Colonic mucosa (tissue), 4 donors: ENCODE data around the gene TMEM200B. TPM values are rescaled to one million over a fixed set of nuclear protein-coding genes. Genes with fewer than 3 reads are reported as not detected.
"Not testable (repeated sequence)": the region's sequence is repeated elsewhere in the genome, so short reads cannot be mapped to it uniquely, and the experiment has no call there.

Source experiments
- DNase-seq: peaks from one replicate; pipeline ENCODE4 v3.0.0-alpha.2; 2020
- H3K27ac ChIP-seq: fragments of 200-600 bp; one replicate; pipeline ENCODE4 v1.8.0; 2021
- H3K27me3 ChIP-seq: fragments of 200-600 bp; one replicate; pipeline ENCODE4 v1.8.0; 2021
- H3K36me3 ChIP-seq: fragments of 200-600 bp; one replicate; pipeline ENCODE4 v1.8.0; 2021
- H3K4me1 ChIP-seq: fragments of 200-600 bp; one replicate; pipeline ENCODE4 v1.8.0; 2021; ENCODE audit warnings: mild to moderate bottlenecking
- H3K4me3 ChIP-seq: fragments of 200-600 bp; one replicate; pipeline ENCODE4 v1.8.0; 2021
- H3K9ac ChIP-seq, 2 donors: one replicate each; pipeline ENCODE4 v1.7.0; 2013; ENCODE audit warnings: control low read depth in 2 of 2, low read depth in 2 of 2, low read length in 2 of 2
- H3K9me3 ChIP-seq: fragments of 200-600 bp; one replicate; pipeline ENCODE4 v1.8.0; 2021
- CTCF ChIP-seq: fragments of 200-600 bp; IDR thresholded peaks from one replicate; pipeline ENCODE4 v1.8.0; 2022; ENCODE audit warnings: antibody characterized with exemption, mild to moderate bottlenecking
- intact Hi-C: fragments of 100-400 bp; cut with DNase I; formaldehyde crosslinking; loops from one replicate; pipeline ENCODE4 v1.14.1; 2022
- total RNA-seq, 2 donors: library from RNA; stranded (reverse); fragmentation: NEBNext Ultra II Directional in 1 of 2; extraction: Animal tissue kit (Norgen Biotek cat#: 25700) in 1 of 2; gene quantifications; one replicate each; pipeline ENCODE4 v1.2.1, GENCODE V29; 2021
- donor health status: healthy.
- donor health status: DM: no; HTN: no; CAD: no.
- donor health status: DM: no; HTN: no; CAD: no.

Gene TMEM200B
- total RNA-seq, 2 donors from 2014 or later: 1.5 to 3.3 TPM

- H3K9ac ChIP-seq: no peak overlapping the region
- no peak for DNase-seq
- H3K9me3 ChIP-seq: no peaks in the 10 kb centered on the region
- H3K4me3 ChIP-seq: no peak overlapping the region
- peaks cover 13% of the 10 kb centered on the region for H3K36me3 ChIP-seq
- H3K27me3 ChIP-seq: no peaks in the 10 kb centered on the region
- no peak overlapping the region for H3K27ac ChIP-seq
- intact Hi-C loops: no loop called here
- H3K4me1 ChIP-seq: peaks cover 5% of the 10 kb centered on the region
- TF ChIP-seq CTCF: no peak
Measured at GRCh38 chr1:29159773-29160172, 36.1 kb upstream of the TMEM200B start.

DNA sequence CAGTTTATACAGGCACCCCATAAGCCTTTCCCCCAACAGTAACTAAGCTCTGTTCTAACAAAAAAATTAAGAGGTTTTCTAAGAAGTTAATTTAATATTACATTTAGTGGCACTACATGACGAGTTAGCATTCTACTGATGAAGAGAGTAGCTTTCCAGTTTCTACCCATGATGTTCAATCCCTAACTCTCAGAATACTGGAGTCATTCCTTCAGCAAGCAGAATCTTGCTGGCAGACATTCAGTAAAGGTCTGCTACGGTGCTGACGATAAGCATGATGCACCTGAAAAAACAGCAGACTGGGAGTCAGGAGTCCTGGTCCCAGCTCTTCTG, 33.5 kb upstream of the TMEM200B start:
- no peak for DNase-seq
- Histone ChIP-seq H3K27me3 (no peaks in the 10 kb centered on the region), H3K4me1 (no peaks in the 10 kb centered on the region), H3K36me3 (peaks cover 29% of the 10 kb centered on the region), H3K27ac (no peak overlapping the region), H3K9me3 (no peaks in the 10 kb centered on the region), H3K9ac (no peak overlapping the region), H3K4me3 (no peak overlapping the region)
- intact Hi-C loops: no loop called here
- TF ChIP-seq CTCF: no peak

GRCh38 chr1:29156543-29157268, 33.0 kb upstream of the TMEM200B start:
- H3K9me3 ChIP-seq: no peaks in the 10 kb centered on the region
- H3K4me1 ChIP-seq: no peaks in the 10 kb centered on the region
- H3K27me3 ChIP-seq: no peaks in the 10 kb centered on the region
- H3K4me3 ChIP-seq: no peak overlapping the region
- no peak for DNase-seq
- H3K27ac ChIP-seq: no peak overlapping the region
- TF ChIP-seq CTCF: no peak
- no peak overlapping the region for H3K9ac ChIP-seq
- H3K36me3 ChIP-seq: peaks cover 34% of the 10 kb centered on the region
- intact Hi-C loops: no loop called here

DNA sequence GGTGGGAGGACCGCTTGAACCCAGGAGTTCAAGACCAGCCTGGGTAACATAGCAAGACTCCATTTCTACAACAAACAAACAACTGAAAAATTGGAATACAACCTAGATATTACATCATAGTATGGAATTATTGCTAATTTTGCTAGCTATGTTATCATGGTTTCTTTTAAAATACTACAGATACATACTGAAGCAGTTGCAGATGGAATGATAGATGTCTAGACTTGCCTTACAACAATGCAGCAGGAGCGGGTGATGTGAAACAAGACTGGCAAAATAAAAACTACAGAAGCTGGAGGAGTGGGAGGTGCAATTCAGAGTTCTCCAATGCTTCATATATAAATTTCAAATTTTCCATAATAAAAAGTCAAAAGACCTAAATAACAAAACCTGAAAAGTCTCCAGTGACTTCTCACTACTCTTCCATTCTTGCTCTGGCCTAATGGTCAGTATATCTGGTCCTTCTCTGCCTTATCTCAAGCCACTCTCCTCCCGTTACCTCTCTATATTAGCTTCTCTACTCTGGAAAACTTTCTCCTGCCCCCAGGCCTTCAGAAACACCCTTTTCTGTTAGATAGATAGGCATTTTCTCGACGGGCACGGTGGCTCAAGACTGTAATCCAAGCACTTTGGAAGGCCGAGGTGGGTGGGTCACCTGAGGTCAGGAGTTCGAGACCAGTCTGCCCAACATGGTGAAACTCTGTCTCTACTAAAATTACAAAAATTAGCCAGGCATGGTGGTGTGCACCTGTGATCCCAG, 28.5 kb upstream of the TMEM200B start:
- intact Hi-C loops: no loop called here
- H3K27ac ChIP-seq: no peak overlapping the region
- H3K9me3 ChIP-seq: no peaks in the 10 kb centered on the region
- H3K9ac ChIP-seq: no peak overlapping the region
- no peaks in the 10 kb centered on the region for H3K27me3 ChIP-seq
- peaks cover 36% of the 10 kb centered on the region for H3K36me3 ChIP-seq
- H3K4me3 ChIP-seq: no peak overlapping the region
- no peak for TF ChIP-seq CTCF
- no peaks in the 10 kb centered on the region for H3K4me1 ChIP-seq
- no peak for DNase-seq

DNA sequence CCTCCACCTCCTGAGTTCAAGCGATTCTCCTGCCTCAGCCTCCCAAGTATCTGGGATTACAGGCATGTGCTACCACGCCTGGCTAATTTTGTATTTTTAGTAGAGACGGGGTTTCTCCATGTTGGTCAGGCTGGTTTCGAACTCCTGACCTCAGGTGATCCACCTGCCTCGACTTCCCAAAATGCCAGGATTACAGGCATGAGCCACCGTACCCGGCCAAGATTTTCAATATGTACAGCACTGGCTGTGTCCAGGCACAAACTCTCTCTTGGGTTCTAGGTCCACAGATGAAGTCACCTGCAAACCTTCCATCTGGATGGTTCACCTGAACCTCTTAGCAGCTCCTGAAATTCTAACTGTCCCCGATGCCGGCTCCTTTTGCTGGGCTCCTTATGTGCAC, 26.6 kb upstream of the TMEM200B start:
- H3K27me3 ChIP-seq, H3K4me3 ChIP-seq, intact Hi-C loops, H3K9me3 ChIP-seq, DNase-seq, H3K9ac ChIP-seq, H3K4me1 ChIP-seq, H3K27ac ChIP-seq: not testable (repeated sequence)
- H3K36me3 ChIP-seq: peaks cover 36% of the 10 kb centered on the region
